Measurements from ENCODE around the gene HSD11B2. TPM values are rescaled to one million over a fixed set of nuclear protein-coding genes. Genes with fewer than 3 reads are reported as not detected.
A peak's percentile ranks its signal among the peaks of the same experiment; 100 is the strongest.

The HSD11B2 gene
- total and polyA plus RNA-seq, 2 of the 8 experiments (the other 6 are each of a cell fraction or from before 2014, with no cell fraction given), result 28.7 to 32.9 TPM

GRCh38 chr16:67461600-67462278, 30.8 kb downstream of the HSD11B2 start:
- DNase-seq (ENCODE audit: low read depth in 1 of 2, low spot score in 2 of 2) (no peak), FAIRE-seq (no peak)
- no peak overlapping the region for H3K4me2 ChIP-seq (ENCODE audit: insufficient read depth in 1 of 2, low read depth in 2 of 2, low read length in 2 of 2)
- POLR2A ChIA-PET (ENCODE audit: partially characterized antibody), result interaction anchor here (1.1 kb wide), 1 partner anchor 16 kb away, joined by 3 read pairs; no protein-coding TSS in a partner anchor
- CTCF ChIA-PET (ENCODE audit: partially characterized antibody), result interaction anchor here (0.7 to 28.6 kb wide), 8 partner anchors 9 to 201 kb away, joined by 3 to 683 read pairs (median 6); partner anchors contain the start of gene HSD11B2
- no peak overlapping the region for H3K23ac ChIP-seq (ENCODE audit: insufficient read length)
- H3K4ac ChIP-seq (replicated peaks; ENCODE audit: insufficient read length, low read depth, low read length), result no peak overlapping the region
- 88% methylated on average over 8 of the region's 8 CpGs; no CpG with 5 or more reads in 1 of the 2 experiments for WGBS, 2 experiments (ENCODE audit: extremely low coverage in 1 of 2, insufficient coverage in 1 of 2, insufficient read length in 1 of 2, insufficient replicate concordance in 2 of 2, low coverage in 1 of 2, low lambda C conversion rate in 2 of 2, missing lambda C conversion rate in 1 of 2)
- no peaks in the 10 kb centered on the region for H3K27me3 ChIP-seq (replicated peaks in 1 of 4; ENCODE audit: control insufficient read depth in 3 of 4, extremely low read depth in 1 of 4, insufficient read depth in 3 of 4, low read length in 3 of 4)
- H4K5ac ChIP-seq (ENCODE audit: insufficient read length, low read depth, low read length), result no peak overlapping the region
- H4K8ac ChIP-seq (ENCODE audit: extremely low read depth, insufficient read depth, low read length), result no peak overlapping the region
- H3K4me1 ChIP-seq (replicated peaks in 1 of 4; ENCODE audit: control insufficient read depth in 3 of 4, insufficient read depth in 4 of 4, low read length in 3 of 4), result peaks cover 0 to 5% (median 2%) of the 10 kb centered on the region in 4 experiments; a peak in 4 of 7 replicates
- 0 out of 2 replicates have a peak overlapping the region, but pooled peaks have one; percentile 35 for H2BK5ac ChIP-seq (ENCODE audit: low read depth, low read length)
- H3K9ac ChIP-seq (replicated peaks in 1 of 4; ENCODE audit: extremely low read depth in 1 of 4, low read depth in 3 of 4, low read length in 3 of 4), result no peak overlapping the region
- peak overlapping the region; percentile 60; the same call in 1 of the 2 replicates for H2BK12ac ChIP-seq (ENCODE audit: low read depth, low read length)
- H2AK5ac ChIP-seq (ENCODE audit: low read depth, low read length), result no peak overlapping the region
- H2BK15ac ChIP-seq (ENCODE audit: low read length), result no peak overlapping the region
- no peak for TF ChIP-seq SP2 (IDR thresholded peaks at IDR 0.05; ENCODE audit: low read length)
- TF ChIP-seq KDM1A (IDR thresholded peaks at IDR 0.05; ENCODE audit: borderline replicate concordance, low read length), result no peak
- TF ChIP-seq KDM5A (IDR thresholded peaks at IDR 0.05; ENCODE audit: low read length), result no peak
- TF ChIP-seq CHD2 (IDR thresholded peaks at IDR 0.05; ENCODE audit: low read length), result no peak
- no peak for TF ChIP-seq ASH2L (IDR thresholded peaks at IDR 0.05; ENCODE audit: low read length)
- no peak for TF ChIP-seq HDAC6 (IDR thresholded peaks at IDR 0.05; ENCODE audit: low read depth, low read length)
- TF ChIP-seq, protein P1, sequence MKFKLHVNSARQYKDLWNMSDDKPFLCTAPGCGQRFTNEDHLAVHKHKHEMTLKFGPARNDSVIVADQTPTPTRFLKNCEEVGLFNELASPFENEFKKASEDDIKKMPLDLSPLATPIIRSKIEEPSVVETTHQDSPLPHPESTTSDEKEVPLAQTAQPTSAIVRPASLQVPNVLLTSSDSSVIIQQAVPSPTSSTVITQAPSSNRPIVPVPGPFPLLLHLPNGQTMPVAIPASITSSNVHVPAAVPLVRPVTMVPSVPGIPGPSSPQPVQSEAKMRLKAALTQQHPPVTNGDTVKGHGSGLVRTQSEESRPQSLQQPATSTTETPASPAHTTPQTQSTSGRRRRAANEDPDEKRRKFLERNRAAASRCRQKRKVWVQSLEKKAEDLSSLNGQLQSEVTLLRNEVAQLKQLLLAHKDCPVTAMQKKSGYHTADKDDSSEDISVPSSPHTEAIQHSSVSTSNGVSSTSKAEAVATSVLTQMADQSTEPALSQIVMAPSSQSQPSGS (IDR thresholded peaks at IDR 0.05; ENCODE audit: low read length), result no peak
- no peak for TF ChIP-seq CTBP2 (IDR thresholded peaks at IDR 0.05; ENCODE audit: borderline replicate concordance, insufficient read depth, insufficient read length, low read length)
- no peak for TF ChIP-seq CHD1 (IDR thresholded peaks at IDR 0.05; ENCODE audit: low read depth, low read length)
- no peak for TF ChIP-seq E2F6 (IDR thresholded peaks at IDR 0.05)
- peaks cover 20 to 24% of the 10 kb centered on the region in 2 experiments for H4K20me1 ChIP-seq (replicated peaks in 1 of 2; ENCODE audit: control insufficient read depth in 1 of 2, insufficient read depth in 2 of 2, low read length in 2 of 2)
- H3K9me3 ChIP-seq (ENCODE audit: insufficient read depth in 2 of 2, low read depth in 1 of 2, low read length in 1 of 2), result no peaks in the 10 kb centered on the region
- no peak overlapping the region for H3K27ac ChIP-seq (ENCODE audit: low read depth, low read length)
- no peak overlapping the region for H3K56ac ChIP-seq (replicated peaks; ENCODE audit: insufficient read length, low read depth, low read length)
- H3K79me1 ChIP-seq (ENCODE audit: low read depth, low read length), result peaks cover 4% of the 10 kb centered on the region
- no peak overlapping the region for H3K18ac ChIP-seq (ENCODE audit: extremely low read depth, low read length)
- H3K79me2 ChIP-seq (ENCODE audit: control insufficient read depth in 1 of 2, insufficient read depth in 2 of 2, low read length in 2 of 2), result peaks cover 0 to 9% of the 10 kb centered on the region in 2 experiments; a peak in 1 of 4 replicates
- H2AFZ ChIP-seq (ENCODE audit: low read length), result no peak overlapping the region
- no peak overlapping the region for H3K14ac ChIP-seq (ENCODE audit: insufficient read length)
- no peak overlapping the region for H2BK20ac ChIP-seq (ENCODE audit: low read length)
- H3K4me3 ChIP-seq (ENCODE audit: extremely low read depth in 1 of 4, insufficient read depth in 2 of 4, low read depth in 3 of 4, low read length in 4 of 4), result no peak overlapping the region
- H3K36me3 ChIP-seq (ENCODE audit: control insufficient read depth in 2 of 4, insufficient read depth in 4 of 4, low read length in 3 of 4), result no peaks in the 10 kb centered on the region
- no peak overlapping the region for H2BK120ac ChIP-seq (replicated peaks; ENCODE audit: low read depth, low read length)
- H3K23me2 ChIP-seq (ENCODE audit: low read depth, low read length), result no peaks in the 10 kb centered on the region
- H4K91ac ChIP-seq (replicated peaks; ENCODE audit: insufficient read length, low read length), result no peak overlapping the region
